ENCODE results near the gene HOXB7. TPM values are rescaled to one million over a fixed set of nuclear protein-coding genes. Genes with fewer than 3 reads are reported as not detected.

HOXB7 gene
- total and polyA plus RNA-seq, 10 of the 15 experiments (the other 5 are each of a cell fraction or from before 2014, with no cell fraction given), result 2.8 to 7.4 (median 4.2) TPM

- TF ChIP-seq MYC (IDR thresholded peaks at IDR 0.05; ENCODE audit: insufficient read depth, insufficient read length, insufficient replicate concordance, low read length, severe bottlenecking) (no peak), MTA3 (IDR thresholded peaks at IDR 0.05; ENCODE audit: borderline replicate concordance, low read length) (no peak), NFYB (IDR thresholded peaks at IDR 0.05; ENCODE audit: insufficient read depth, low read depth, low read length) (no peak), HDGF (IDR thresholded peaks at IDR 0.05) (no peak)
Measured at GRCh38 chr17:48620461-48621139, 9.8 kb upstream of the HOXB7 start (continued).

- no peak for FAIRE-seq
- H3K4me1 ChIP-seq (ENCODE audit: control insufficient read depth, insufficient read depth, low read length), result no peaks in the 10 kb centered on the region
Measured at GRCh38 chr17:48619826-48620449, 9.1 kb upstream of the HOXB7 start.

More at GRCh38 chr17:48619826-48620449, 9.1 kb upstream of the HOXB7 start:
- no peaks in the 10 kb centered on the region for H4K20me1 ChIP-seq (ENCODE audit: control insufficient read depth, insufficient read depth)
- ChIA-PET RAD21 (ENCODE audit: unreplicated experiment) (interaction anchor here (2.1 kb wide), 1 partner anchor 312 kb away, joined by 6 read pairs; no protein-coding TSS in a partner anchor), POLR2A (no interaction called here), SMC1A (ENCODE audit: uncharacterized antibody, unreplicated experiment) (no interaction called here), CTCF (interaction anchor here (1.1 to 1.7 kb wide), 2 partner anchors 358 to 554 kb away, joined by 3 to 5 read pairs; no protein-coding TSS in a partner anchor)
- no TSS peak for BruUV-seq (replicated peaks)
- H2AFZ ChIP-seq (ENCODE audit: control insufficient read depth, low read depth, low read length), result no peak overlapping the region
- H3K9me3 ChIP-seq (replicated peaks; ENCODE audit: control insufficient read depth, insufficient read depth, low read length), result no peaks in the 10 kb centered on the region
- no peak overlapping the region for H3K27ac ChIP-seq (ENCODE audit: control insufficient read depth, insufficient read depth)
- no peak overlapping the region for H3K9ac ChIP-seq (ENCODE audit: control insufficient read depth, insufficient read depth, low read length)
- 62% methylated on average over 32 of the region's 32 CpGs for WGBS (ENCODE audit: insufficient coverage, insufficient replicate concordance, low lambda C conversion rate, missing lambda C conversion rate)
- intact Hi-C loops (cut with micrococcal nuclease; ENCODE audit: unreplicated experiment) (loop anchor here (2.0 to 5.0 kb wide), 2 partner anchors 358 to 485 kb away; no protein-coding TSS in a partner anchor), in situ Hi-C loops (cut with MboI) (loop anchor here (10.0 kb wide), 1 partner anchor 775 kb away; the partner anchor contains the start of gene SCRN2)
- no peak for ATAC-seq
- H3K4me3 ChIP-seq, result no peak overlapping the region
- H3K4me2 ChIP-seq (ENCODE audit: control insufficient read depth, insufficient read depth), result no peak overlapping the region
- TF ChIP-seq MTA3 (IDR thresholded peaks at IDR 0.05; ENCODE audit: borderline replicate concordance, low read length), result no peak
- TF ChIP-seq RFX5 (IDR thresholded peaks at IDR 0.05; ENCODE audit: low read depth, low read length), result no peak
- TF ChIP-seq CHD2 (IDR thresholded peaks at IDR 0.05; ENCODE audit: borderline replicate concordance, low read depth, low read length), result no peak
- TF ChIP-seq MLLT1 (IDR thresholded peaks at IDR 0.05), result no peak
- TF ChIP-seq CEBPB (IDR thresholded peaks at IDR 0.05; ENCODE audit: borderline replicate concordance in 1 of 2, low read depth in 2 of 2, low read length in 2 of 2), result no peak
- no peak for TF ChIP-seq YBX1 (IDR thresholded peaks at IDR 0.05)
- no peak for TF ChIP-seq GABPA (IDR thresholded peaks at IDR 0.05; ENCODE audit: low read depth)
- no peak for TF ChIP-seq POLR2AphosphoS2 (IDR thresholded peaks at IDR 0.05; ENCODE audit: low read depth, low read length)
- TF ChIP-seq RUNX3 (IDR thresholded peaks at IDR 0.05; ENCODE audit: low read length), result no peak
- TF ChIP-seq EGR1 (IDR thresholded peaks at IDR 0.05; ENCODE audit: borderline replicate concordance in 1 of 2, low read depth in 2 of 2, low read length in 2 of 2), result no peak
- no peak for TF ChIP-seq TARDBP (IDR thresholded peaks at IDR 0.05; ENCODE audit: borderline replicate concordance)
- no peak for TF ChIP-seq SP1 (IDR thresholded peaks at IDR 0.05; ENCODE audit: low read depth, low read length)
- TF ChIP-seq PAX8 (IDR thresholded peaks at IDR 0.05), result no peak
- no peak for TF ChIP-seq STAT3 (IDR thresholded peaks at IDR 0.05; ENCODE audit: low read depth, low read length)
- no peak for TF ChIP-seq ATF7 (IDR thresholded peaks at IDR 0.05; ENCODE audit: low read depth)
- no peak for TF ChIP-seq SMAD1 (IDR thresholded peaks at IDR 0.05; ENCODE audit: low read depth, partially characterized antibody)
- no peak for TF ChIP-seq USF1 (IDR thresholded peaks at IDR 0.05; ENCODE audit: borderline replicate concordance, extremely low read length, insufficient read depth, low read depth, low read length)
- no peak for TF ChIP-seq SRF (IDR thresholded peaks at IDR 0.05; ENCODE audit: low read depth in 2 of 2, low read length in 2 of 2)
- no peak for TF ChIP-seq NFYB (IDR thresholded peaks at IDR 0.05; ENCODE audit: insufficient read depth, low read depth, low read length)
- no peaks in the 10 kb centered on the region for H3K79me2 ChIP-seq (ENCODE audit: control insufficient read depth, insufficient read depth, low read length)
- DNase-seq (ENCODE audit: low read depth, low spot score), result no peak
- no peaks in the 10 kb centered on the region for H3K36me3 ChIP-seq (ENCODE audit: control insufficient read depth in 2 of 2, insufficient read depth in 2 of 2, low read length in 1 of 2)
- peaks cover 34 to 48% of the 10 kb centered on the region in 2 experiments for H3K27me3 ChIP-seq (replicated peaks in 1 of 2; ENCODE audit: control insufficient read depth in 2 of 2, insufficient read depth in 2 of 2, low read length in 1 of 2)

Measured in GM12878 (cell line).